Neural cell (in vitro differentiated cells): Measurements from ENCODE around the gene KCNQ5. TPM values are rescaled to one million over a fixed set of nuclear protein-coding genes. Genes with fewer than 3 reads are reported as not detected.

Source experiments
- H2AFZ ChIP-seq: fragments of 200-600, 300-800 bp; sonication (generic), shearing (Covaris generic); 2 replicates; pipeline ENCODE4 v1.6.0; 2014; ENCODE audit warnings: low read depth, mild to moderate bottlenecking, antibody characterized with exemption, low read length, moderate library complexity
- H3F3A ChIP-seq: fragments of 200-600 bp; shearing (Covaris generic); 2 replicates; pipeline ENCODE4 v1.6.1; 2016; ENCODE audit warnings: mild to moderate bottlenecking, moderate library complexity, mixed read lengths, antibody characterized with exemption, low read length; ENCODE audit not compliant: insufficient read depth, poor library complexity, severe bottlenecking
- H3K27ac ChIP-seq: fragments of 200-600, 300-800 bp; sonication (generic), shearing (Covaris generic); 2 replicates; pipeline ENCODE4 v1.5.1; 2014; ENCODE audit warnings: mild to moderate bottlenecking, low read length, moderate library complexity
- H3K27me3 ChIP-seq: fragments of 300-800, 200-600 bp; sonication (generic), shearing (Covaris generic); 2 replicates; pipeline ENCODE4 v1.6.0; 2014; ENCODE audit warnings: mild to moderate bottlenecking, low read depth, low read length, moderate library complexity; ENCODE audit not compliant: insufficient read depth
- H3K36me3 ChIP-seq: fragments of 300-800, 200-600 bp; sonication (generic), shearing (Covaris generic); 2 replicates; pipeline ENCODE4 v1.5.1; 2014; ENCODE audit warnings: mild to moderate bottlenecking, antibody characterized with exemption, low read length, moderate library complexity; ENCODE audit not compliant: insufficient read depth
- H3K4me2 ChIP-seq: fragments of 300-800, 200-600 bp; sonication (generic), shearing (Covaris generic); 2 replicates; pipeline ENCODE4 v1.6.0; 2014; ENCODE audit warnings: mild to moderate bottlenecking, low read length
- H3K4me3 ChIP-seq: fragments of 300-800, 200-600 bp; sonication (generic), shearing (Covaris generic); 2 replicates; pipeline ENCODE4 v1.5.1; 2014; ENCODE audit warnings: mild to moderate bottlenecking, low read length, moderate library complexity
- H3K79me2 ChIP-seq: fragments of 200-600 bp; shearing (Covaris generic); replicated peaks from 2 replicates; pipeline ENCODE4 v1.6.0; 2014; ENCODE audit warnings: mild to moderate bottlenecking, low read length, moderate library complexity; ENCODE audit not compliant: insufficient read depth
- H3K9ac ChIP-seq: fragments of 300-800, 200-600 bp; sonication (generic), shearing (Covaris generic); 2 replicates; pipeline ENCODE4 v1.6.1; 2016; ENCODE audit warnings: mild to moderate bottlenecking, low read length, mixed read lengths
- H3K9me2 ChIP-seq: fragments of 200-600 bp; shearing (Covaris generic); 2 replicates; pipeline ENCODE4 v1.6.1; 2016; ENCODE audit warnings: mild to moderate bottlenecking, low read length, mixed read lengths; ENCODE audit not compliant: insufficient read depth
- H3K9me3 ChIP-seq: fragments of 200-600, 300-800 bp; sonication (generic), shearing (Covaris generic); 2 replicates; pipeline ENCODE4 v1.6.1; 2016; ENCODE audit warnings: mild to moderate bottlenecking, mixed run types, low read length, moderate library complexity, mixed read lengths
- H4K20me1 ChIP-seq: fragments of 200-600 bp; shearing (Covaris generic); 2 replicates; pipeline ENCODE4 v1.6.1; 2016; ENCODE audit warnings: mild to moderate bottlenecking, mixed run types; ENCODE audit not compliant: insufficient read depth
- EP300 ChIP-seq: fragments of 450-650 bp; conservative IDR thresholded peaks from 2 replicates; pipeline ENCODE4 v1.6.1; 2014; ENCODE audit warnings: antibody characterized with exemption, mild to moderate bottlenecking, moderate library complexity; ENCODE audit not compliant: poor library complexity, severe bottlenecking
- EZH2 ChIP-seq: fragments of 200-600, 300-800 bp; shearing (Covaris generic), sonication (generic); IDR thresholded peaks from 2 replicates; pipeline ENCODE4 v1.6.1; 2014; ENCODE audit warnings: antibody characterized with exemption, low read length, borderline replicate concordance, mild to moderate bottlenecking; ENCODE audit not compliant: insufficient read depth, poor library complexity, severe bottlenecking
- MXI1 ChIP-seq: fragments of 450-650 bp; conservative IDR thresholded peaks from 2 replicates; pipeline ENCODE4 v1.6.1; 2014; ENCODE audit warnings: antibody characterized with exemption, mild to moderate bottlenecking; ENCODE audit not compliant: poor library complexity, severe bottlenecking
- POLR2AphosphoS5 ChIP-seq: IDR thresholded peaks from 2 replicates; pipeline ENCODE4 v1.6.1; 2012
- RAD21 ChIP-seq: fragments of 450-650 bp; conservative IDR thresholded peaks from 2 replicates; pipeline ENCODE4 v1.6.1; 2014; ENCODE audit warnings: antibody characterized with exemption, mild to moderate bottlenecking, moderate library complexity
- TAF1 ChIP-seq: IDR thresholded peaks from 2 replicates; pipeline ENCODE4 v1.6.1; 2012; ENCODE audit warnings: low read depth
- polyA plus RNA-seq: library from polyadenylated mRNA; depleted of rRNA; stranded (reverse); fragments of >200 nt; gene quantifications from 2 replicates; pipeline ENCODE4 v1.2.3, GENCODE V29; 2014
- TF ChIP-seq, protein P1 (sequence below): fragments of 450-650 bp; IDR thresholded peaks from 2 replicates; pipeline ENCODE4 v1.5.1; 2014; ENCODE audit warnings: antibody characterized with exemption, mild to moderate bottlenecking, moderate library complexity; ENCODE audit not compliant: poor library complexity, severe bottlenecking

The KCNQ5 gene
- polyA plus RNA-seq, 1 donor from 2014 or later: 0.30 TPM

DNA sequence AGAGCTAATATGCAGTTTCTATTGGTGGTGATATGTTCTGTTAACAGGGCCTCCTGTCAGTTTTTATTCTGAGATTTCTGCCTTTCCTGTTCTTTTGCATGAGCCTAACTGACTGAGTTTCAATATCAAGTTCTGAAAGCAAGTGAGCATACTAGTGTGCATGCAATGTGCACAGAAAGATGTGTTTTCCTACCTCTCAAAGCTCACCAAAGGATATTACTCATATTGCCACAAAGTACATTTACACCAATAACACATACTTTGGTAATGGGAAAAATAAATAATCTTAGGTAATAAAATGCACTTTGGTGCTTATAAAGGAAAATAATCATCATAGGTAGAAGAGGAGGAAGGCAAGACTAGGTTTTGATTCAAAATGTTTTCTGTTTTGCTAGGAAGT is 408.4 kb downstream of the KCNQ5 start:
- no peaks in the 10 kb centered on the region for H3K36me3 ChIP-seq
- no peaks in the 10 kb centered on the region for H3K79me2 ChIP-seq
- no peaks in the 10 kb centered on the region for H3F3A ChIP-seq
- H3K9ac ChIP-seq: no peak overlapping the region
- H3K27me3 ChIP-seq: no peaks in the 10 kb centered on the region
- no peak overlapping the region for H3K4me3 ChIP-seq
- H3K9me2 ChIP-seq: no peaks in the 10 kb centered on the region
- TF ChIP-seq RAD21 (no peak), EZH2 (no peak), TAF1 (no peak), MXI1 (no peak), EP300 (no peak), POLR2AphosphoS5 (no peak)
- TF ChIP-seq, protein P1, sequence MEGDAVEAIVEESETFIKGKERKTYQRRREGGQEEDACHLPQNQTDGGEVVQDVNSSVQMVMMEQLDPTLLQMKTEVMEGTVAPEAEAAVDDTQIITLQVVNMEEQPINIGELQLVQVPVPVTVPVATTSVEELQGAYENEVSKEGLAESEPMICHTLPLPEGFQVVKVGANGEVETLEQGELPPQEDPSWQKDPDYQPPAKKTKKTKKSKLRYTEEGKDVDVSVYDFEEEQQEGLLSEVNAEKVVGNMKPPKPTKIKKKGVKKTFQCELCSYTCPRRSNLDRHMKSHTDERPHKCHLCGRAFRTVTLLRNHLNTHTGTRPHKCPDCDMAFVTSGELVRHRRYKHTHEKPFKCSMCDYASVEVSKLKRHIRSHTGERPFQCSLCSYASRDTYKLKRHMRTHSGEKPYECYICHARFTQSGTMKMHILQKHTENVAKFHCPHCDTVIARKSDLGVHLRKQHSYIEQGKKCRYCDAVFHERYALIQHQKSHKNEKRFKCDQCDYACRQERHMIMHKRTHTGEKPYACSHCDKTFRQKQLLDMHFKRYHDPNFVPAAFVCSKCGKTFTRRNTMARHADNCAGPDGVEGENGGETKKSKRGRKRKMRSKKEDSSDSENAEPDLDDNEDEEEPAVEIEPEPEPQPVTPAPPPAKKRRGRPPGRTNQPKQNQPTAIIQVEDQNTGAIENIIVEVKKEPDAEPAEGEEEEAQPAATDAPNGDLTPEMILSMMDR: no peak
- H4K20me1 ChIP-seq: no peaks in the 10 kb centered on the region
- H3K9me3 ChIP-seq: no peaks in the 10 kb centered on the region
- no peak overlapping the region for H3K27ac ChIP-seq
- no peak overlapping the region for H2AFZ ChIP-seq
- no peak overlapping the region for H3K4me2 ChIP-seq

DNA sequence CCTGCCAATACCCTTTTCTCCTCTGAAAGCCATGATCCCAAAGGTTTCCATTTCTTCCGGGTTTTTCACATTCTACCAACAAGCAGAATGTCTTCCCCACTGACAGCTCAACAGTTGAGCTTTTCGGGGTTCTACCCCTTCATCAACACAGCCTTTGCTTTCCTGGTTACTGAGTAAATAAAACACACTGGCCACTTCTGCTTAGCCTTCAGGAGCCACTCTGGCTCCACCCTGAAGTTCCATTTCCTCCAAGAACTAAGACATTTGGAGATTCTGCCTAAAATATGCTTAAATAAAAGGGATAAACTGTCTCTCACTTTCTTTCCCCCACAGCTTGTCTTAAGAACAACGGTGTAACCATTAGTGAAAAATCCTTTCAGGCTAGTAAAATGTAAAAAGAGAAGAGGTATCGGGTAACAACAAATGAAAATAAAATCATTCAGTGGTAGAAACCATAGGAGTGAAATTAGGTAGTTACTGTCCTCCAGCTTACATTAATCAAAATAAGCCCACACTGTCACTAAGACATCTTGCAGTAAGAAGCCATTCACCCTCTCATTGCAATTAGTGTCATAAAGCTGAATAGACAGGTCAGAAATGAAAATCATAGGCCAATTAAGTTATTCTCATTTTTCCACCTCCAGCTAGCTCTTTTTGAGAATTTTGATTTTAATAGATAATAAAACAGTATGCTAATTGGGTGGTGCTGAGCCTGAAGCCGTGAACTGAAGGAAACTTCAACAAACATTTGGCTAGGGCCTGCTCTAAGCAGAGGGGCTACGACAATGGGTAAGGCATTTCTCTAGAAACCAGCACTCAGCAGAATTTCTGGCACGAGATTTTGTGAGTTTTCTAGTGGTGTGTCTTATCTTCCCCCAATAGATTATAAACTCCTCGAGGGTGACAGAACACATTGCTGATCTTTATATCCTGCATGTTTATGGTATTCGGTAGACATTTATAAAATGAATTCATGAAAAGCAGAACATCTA is 409.2 kb downstream of the KCNQ5 start:
- no peak overlapping the region for H3K4me2 ChIP-seq
- H4K20me1 ChIP-seq: no peaks in the 10 kb centered on the region
- H3F3A ChIP-seq: no peaks in the 10 kb centered on the region
- no peaks in the 10 kb centered on the region for H3K9me3 ChIP-seq
- no peaks in the 10 kb centered on the region for H3K9me2 ChIP-seq
- no peak for TF ChIP-seq MXI1
- no peak for TF ChIP-seq TAF1
- H2AFZ ChIP-seq: no peak overlapping the region
- no peak overlapping the region for H3K27ac ChIP-seq
- no peak overlapping the region for H3K9ac ChIP-seq
- no peaks in the 10 kb centered on the region for H3K27me3 ChIP-seq
- H3K4me3 ChIP-seq: no peak overlapping the region
- H3K79me2 ChIP-seq: no peaks in the 10 kb centered on the region
- no peaks in the 10 kb centered on the region for H3K36me3 ChIP-seq

DNA sequence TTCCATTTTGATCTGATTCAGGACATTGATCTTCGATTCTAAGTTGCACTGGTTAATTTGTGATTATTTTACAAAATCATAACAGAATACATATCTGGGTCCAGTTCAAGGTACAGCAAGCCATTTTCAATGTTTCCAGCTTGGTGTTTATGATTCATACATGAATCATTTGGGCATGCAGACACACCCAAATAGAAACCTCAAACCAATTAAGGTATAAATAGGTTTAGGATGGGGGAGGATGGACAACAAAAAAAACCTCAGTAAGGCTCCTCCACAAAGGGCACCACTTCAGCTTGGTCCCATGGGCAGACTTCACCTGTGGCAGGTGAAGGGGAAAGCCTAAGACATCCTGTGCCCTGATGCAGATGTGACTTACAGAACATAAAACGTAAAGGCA is 410.7 kb downstream of the KCNQ5 start:
- Histone ChIP-seq H3K27ac (no peak overlapping the region), H3K27me3 (no peaks in the 10 kb centered on the region), H3K4me2 (no peak overlapping the region), H4K20me1 (no peaks in the 10 kb centered on the region), H3F3A (no peaks in the 10 kb centered on the region), H3K9ac (no peak overlapping the region), H3K9me3 (no peaks in the 10 kb centered on the region), H3K36me3 (no peaks in the 10 kb centered on the region), H3K79me2 (no peaks in the 10 kb centered on the region), H3K4me3 (no peak overlapping the region), H2AFZ (no peak overlapping the region), H3K9me2 (no peaks in the 10 kb centered on the region)
- no peak for TF ChIP-seq EP300
- TF ChIP-seq, protein P1: no peak
- TF ChIP-seq MXI1: no peak
